ENCODE data around the gene CREB3L2.
A peak's percentile ranks its signal among the peaks of the same experiment; 100 is the strongest.

CREB3L2 gene

DNA sequence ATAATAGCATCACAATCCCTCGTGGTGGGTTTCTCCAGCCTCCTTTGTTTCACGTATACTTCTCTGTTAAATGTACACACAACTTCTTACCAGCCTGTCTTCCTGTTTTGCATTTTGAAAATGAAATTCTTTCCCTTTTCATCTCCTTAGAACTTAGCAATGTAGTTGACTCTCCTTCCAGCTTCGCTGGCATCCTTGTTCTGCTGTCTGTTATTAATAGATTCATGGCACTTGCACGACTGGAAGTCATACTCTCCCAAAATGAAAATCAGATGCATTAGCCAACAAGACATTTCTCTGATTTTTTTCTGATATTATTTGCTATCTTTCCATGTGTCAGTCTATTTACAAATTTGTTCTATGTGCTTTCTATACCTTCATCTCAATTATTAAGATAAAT, 3.0 kb upstream of the CREB3L2 start:
- TF ChIP-seq, protein P1, sequence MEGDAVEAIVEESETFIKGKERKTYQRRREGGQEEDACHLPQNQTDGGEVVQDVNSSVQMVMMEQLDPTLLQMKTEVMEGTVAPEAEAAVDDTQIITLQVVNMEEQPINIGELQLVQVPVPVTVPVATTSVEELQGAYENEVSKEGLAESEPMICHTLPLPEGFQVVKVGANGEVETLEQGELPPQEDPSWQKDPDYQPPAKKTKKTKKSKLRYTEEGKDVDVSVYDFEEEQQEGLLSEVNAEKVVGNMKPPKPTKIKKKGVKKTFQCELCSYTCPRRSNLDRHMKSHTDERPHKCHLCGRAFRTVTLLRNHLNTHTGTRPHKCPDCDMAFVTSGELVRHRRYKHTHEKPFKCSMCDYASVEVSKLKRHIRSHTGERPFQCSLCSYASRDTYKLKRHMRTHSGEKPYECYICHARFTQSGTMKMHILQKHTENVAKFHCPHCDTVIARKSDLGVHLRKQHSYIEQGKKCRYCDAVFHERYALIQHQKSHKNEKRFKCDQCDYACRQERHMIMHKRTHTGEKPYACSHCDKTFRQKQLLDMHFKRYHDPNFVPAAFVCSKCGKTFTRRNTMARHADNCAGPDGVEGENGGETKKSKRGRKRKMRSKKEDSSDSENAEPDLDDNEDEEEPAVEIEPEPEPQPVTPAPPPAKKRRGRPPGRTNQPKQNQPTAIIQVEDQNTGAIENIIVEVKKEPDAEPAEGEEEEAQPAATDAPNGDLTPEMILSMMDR (conservative IDR thresholded peaks at IDR 0.05; ENCODE audit: low read length): no peak
- H3K4me3 ChIP-seq (ENCODE audit: low read length): no peak overlapping the region
- DNase-seq (ENCODE audit: low read depth): peak; percentile 32

DNA sequence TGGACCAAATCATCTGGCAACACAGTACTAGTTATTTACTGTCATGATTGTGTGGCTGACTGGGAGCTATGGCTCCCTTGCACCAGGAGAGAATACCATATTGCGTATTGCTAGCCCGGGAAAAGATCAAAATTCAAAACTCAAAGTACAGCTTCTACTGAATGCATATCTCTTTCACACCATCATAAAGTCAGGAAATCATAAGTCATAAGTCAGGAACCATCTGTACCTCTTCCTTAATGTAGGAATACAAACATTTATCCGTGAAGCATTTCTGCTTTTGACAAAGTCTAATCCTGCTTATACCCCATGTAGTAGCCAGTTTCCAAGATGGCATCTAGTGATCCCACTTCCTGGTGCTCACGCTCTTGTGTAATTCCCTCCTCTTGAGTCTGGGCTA, 2.2 kb upstream of the CREB3L2 start:
- TF ChIP-seq, protein P1 (conservative IDR thresholded peaks at IDR 0.05; ENCODE audit: low read length): no peak
- no peak for DNase-seq (ENCODE audit: low read depth)
- no peak overlapping the region for H3K4me3 ChIP-seq (ENCODE audit: low read length)

DNA sequence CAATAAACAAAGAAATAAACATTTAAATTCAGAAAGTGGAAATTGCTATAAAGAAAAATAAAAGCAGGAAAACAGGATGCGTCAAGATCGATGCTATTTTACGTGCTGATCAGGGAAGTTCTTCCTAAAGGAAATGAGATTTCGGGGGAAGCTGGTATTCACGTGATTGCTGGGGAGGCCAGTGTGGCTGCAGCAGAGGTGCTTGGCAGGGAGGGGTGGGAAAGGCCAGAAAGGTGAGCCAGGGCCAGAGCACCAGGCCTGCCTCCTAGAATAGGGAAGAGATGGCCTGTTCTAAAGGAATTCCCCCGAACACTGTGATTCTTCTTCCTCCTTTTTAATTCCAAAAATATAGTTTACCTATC, 923 bp upstream of the CREB3L2 start:
- TF ChIP-seq, protein P1 (conservative IDR thresholded peaks at IDR 0.05; ENCODE audit: low read length): no peak
- DNase-seq (ENCODE audit: low read depth): no peak
- H3K4me3 ChIP-seq (ENCODE audit: low read length): no peak overlapping the region

DNA sequence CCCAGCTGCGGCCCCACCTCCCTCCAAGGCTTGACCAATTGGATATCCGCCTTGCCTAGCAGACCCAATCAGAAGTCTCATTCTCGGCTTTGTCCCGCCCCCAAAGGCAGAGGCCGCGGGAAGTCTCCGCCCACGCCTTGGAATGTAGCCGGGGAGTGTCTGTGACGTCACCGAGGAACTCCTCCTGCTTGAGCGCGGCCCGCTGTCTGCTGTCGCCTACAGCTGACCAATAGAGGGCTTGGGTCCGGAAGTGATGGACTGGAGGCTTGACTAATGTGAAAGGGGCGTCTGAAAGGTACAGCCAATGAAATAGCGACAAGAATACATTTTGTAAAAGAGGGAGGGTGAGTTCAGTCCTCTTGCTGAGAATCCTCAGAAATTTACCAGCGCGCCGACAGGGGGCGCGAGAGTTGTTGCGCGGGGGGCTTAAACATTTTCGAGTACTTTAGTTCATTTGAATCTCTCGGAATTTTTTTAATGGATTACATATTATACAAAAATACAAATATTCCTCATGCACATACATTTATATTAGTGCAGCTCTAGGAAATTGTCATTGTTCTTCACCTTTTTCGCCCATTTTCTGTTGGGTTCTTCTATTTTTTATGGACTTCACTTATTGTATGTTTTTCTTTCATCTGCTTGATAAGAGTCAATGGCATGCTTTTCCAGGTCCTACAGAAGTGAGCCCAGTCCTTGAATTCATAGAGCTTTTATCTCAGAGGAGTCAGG, 376 bp upstream of the CREB3L2 start:
- TF ChIP-seq, protein P1 (conservative IDR thresholded peaks at IDR 0.05; ENCODE audit: low read length): peak; percentile 82
- peak overlapping the region; percentile 97 for H3K4me3 ChIP-seq (ENCODE audit: low read length)
- DNase-seq (ENCODE audit: low read depth): peak; percentile 100

DNA sequence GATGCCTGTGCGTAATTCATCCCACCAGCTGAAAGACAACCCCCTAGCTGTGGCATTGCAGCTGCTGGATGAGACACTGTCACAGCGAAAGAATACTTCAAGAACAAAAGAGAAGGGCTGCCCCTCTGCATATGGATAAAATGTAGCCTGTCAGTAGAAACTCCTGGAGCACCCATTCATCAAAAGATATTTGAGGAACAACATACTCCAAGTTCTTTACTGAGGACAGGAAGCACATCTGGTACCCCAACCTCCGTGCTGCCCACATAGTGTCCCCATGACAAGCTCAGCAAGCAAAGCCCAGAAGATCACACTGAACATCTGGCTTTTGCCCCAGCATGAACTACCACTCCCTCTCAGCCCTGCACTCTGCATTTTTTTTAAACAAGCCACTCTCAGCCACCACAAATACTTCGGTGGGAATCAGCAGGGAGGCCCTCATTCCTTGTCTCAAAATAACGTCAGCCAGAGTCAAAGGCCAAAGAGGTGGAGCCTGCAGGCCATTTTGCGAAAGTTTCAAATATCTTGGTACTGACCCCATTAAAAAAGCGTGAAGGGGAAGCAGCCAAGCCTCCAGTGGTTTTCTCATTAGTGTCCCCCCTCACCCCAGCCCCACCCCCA, 1.7 kb downstream of the CREB3L2 start:
- TF ChIP-seq, protein P1 (conservative IDR thresholded peaks at IDR 0.05; ENCODE audit: low read length): no peak
- DNase-seq (ENCODE audit: low read depth): peak; percentile 96
- peak overlapping the region; percentile 97 for H3K4me3 ChIP-seq (ENCODE audit: low read length)

DNA sequence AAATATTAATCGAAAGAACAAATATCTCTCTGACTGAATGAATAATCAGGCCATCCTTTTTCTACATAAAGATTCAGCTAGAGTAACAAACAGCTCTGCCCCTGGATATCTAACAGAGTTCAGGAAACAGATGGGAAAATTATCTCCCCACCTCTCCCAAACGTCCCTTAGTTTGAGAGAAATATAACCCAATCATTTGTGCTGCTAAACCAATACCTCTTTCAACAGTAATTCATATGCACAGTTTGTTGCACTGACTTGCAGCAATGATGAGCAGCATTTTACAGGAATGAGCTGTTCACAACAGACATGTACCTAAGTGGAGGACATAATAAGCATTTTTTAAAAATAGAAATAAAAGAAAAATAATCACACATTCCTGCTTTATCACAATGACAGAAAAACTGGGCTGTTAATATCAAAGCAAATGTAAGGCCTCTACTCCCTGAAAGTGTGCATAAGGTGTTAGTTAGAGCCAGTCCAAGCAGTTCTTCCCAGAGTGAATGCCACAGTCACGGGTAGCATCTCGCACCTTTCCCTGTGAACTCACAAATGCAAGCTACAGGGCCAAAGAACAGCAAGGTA, 2.3 kb downstream of the CREB3L2 start:
- peak overlapping the region; percentile 97 for H3K4me3 ChIP-seq (ENCODE audit: low read length)
- peak; percentile 48 for DNase-seq (ENCODE audit: low read depth)
- TF ChIP-seq, protein P1 (conservative IDR thresholded peaks at IDR 0.05; ENCODE audit: low read length): no peak

DNA sequence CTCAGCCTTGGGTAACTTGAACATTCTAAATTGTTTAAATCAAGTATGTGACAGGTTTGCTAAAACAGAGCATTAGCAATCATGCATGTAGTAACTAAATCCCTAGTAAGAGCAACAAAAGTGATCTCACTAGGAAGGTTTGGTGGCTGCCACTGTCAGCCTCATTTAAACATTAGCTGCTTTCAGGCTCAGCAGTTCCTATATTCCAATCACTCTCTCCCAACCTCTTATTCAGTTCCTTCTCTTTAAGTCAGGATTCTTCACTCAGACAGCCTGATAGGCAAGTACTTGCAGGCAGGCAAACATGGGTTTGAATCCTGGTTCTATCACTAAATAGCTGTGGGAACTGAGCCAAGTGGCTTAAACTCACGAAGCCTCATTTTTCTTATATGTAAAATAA, 3.6 kb downstream of the CREB3L2 start:
- TF ChIP-seq, protein P1 (conservative IDR thresholded peaks at IDR 0.05; ENCODE audit: low read length): no peak
- peak overlapping the region; percentile 97 for H3K4me3 ChIP-seq (ENCODE audit: low read length)
- no peak for DNase-seq (ENCODE audit: low read depth)
